Measurements from ENCODE around the gene NUP42.

DNA sequence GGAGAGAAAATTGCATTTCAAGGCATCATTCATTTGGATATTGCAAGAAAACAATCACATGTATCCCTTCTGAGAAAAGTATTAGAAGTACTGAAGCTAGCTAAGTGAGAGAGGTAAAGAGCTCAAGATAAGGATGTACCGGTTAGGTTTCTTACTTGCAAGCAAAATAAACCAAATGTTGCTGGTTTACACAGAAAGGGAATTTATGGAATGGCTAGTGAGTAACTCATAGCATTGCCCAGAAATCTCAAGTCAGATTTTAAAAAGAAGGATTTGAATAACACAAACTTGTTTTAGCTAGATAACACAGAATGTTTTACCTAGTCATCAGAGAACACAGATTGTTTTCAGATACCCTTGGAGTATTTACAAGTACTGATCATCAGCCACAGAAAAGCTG is 45.6 kb upstream of the NUP42 start:
- TF ChIP-seq, protein P1, sequence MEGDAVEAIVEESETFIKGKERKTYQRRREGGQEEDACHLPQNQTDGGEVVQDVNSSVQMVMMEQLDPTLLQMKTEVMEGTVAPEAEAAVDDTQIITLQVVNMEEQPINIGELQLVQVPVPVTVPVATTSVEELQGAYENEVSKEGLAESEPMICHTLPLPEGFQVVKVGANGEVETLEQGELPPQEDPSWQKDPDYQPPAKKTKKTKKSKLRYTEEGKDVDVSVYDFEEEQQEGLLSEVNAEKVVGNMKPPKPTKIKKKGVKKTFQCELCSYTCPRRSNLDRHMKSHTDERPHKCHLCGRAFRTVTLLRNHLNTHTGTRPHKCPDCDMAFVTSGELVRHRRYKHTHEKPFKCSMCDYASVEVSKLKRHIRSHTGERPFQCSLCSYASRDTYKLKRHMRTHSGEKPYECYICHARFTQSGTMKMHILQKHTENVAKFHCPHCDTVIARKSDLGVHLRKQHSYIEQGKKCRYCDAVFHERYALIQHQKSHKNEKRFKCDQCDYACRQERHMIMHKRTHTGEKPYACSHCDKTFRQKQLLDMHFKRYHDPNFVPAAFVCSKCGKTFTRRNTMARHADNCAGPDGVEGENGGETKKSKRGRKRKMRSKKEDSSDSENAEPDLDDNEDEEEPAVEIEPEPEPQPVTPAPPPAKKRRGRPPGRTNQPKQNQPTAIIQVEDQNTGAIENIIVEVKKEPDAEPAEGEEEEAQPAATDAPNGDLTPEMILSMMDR (IDR thresholded peaks at IDR 0.05; ENCODE audit: poor library complexity), result no peak
- TF ChIP-seq EZH2phosphoT487 (IDR thresholded peaks at IDR 0.05; ENCODE audit: low read depth, severe bottlenecking, unreplicated experiment) (no peak), EZH2 (IDR thresholded peaks at IDR 0.05; ENCODE audit: borderline replicate concordance) (no peak)

Data from hepatocyte (in vitro differentiated cells).